ENCODE measurements around the gene PTPN9.
"Not testable (repeated sequence)": the region's sequence is repeated elsewhere in the genome, so short reads cannot be mapped to it uniquely, and the experiment has no call there.

Gene PTPN9

GRCh38 chr15:75582943-75583342 lies 3.8 kb upstream of the PTPN9 start:
- not testable (repeated sequence) for DNase-seq (ENCODE audit: low spot score)

GRCh38 chr15:75578173-75578947 lies 755 bp downstream of the PTPN9 start:
- DNase-seq (ENCODE audit: low spot score) = peak; percentile 25

GRCh38 chr15:75577401-75578172 lies 1.5 kb downstream of the PTPN9 start:
- peak; percentile 52 for DNase-seq (ENCODE audit: low spot score)

DNA sequence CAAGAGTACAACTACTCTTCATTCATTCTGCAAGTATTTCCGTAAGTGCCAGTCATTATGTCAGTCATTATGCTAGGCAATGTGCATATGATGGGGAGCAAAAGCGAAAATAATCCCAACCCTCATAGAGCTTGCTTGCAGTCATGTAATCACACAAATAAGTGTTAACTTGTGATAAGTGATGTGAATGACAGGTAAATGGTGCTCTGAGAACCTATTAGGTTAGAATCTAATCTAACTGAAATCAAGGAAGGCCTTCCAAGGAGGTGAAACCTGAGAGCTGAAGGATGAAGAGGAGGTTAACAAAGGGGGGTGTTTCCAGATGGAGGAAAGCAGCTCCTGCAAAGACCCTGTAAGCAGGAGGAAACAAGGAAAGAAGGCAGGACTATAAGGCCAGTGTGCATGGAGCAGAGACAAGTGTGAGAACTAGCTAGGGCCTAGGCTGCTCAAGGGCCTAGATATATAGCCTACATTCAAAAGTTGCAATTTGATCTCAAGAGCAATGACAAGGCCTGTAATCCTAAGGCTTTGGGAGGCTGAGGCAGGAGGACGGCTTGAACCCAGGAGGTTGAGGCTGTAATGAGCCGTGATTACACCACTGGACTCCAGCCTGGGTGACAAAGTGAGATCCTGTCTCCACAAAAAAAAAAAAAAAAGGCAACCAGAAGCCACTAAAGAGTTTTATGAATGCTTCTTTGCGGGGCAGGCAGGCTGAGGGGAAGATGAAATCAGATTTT lies 5.3 kb downstream of the PTPN9 start:
- no peak for DNase-seq (ENCODE audit: low spot score)

DNA sequence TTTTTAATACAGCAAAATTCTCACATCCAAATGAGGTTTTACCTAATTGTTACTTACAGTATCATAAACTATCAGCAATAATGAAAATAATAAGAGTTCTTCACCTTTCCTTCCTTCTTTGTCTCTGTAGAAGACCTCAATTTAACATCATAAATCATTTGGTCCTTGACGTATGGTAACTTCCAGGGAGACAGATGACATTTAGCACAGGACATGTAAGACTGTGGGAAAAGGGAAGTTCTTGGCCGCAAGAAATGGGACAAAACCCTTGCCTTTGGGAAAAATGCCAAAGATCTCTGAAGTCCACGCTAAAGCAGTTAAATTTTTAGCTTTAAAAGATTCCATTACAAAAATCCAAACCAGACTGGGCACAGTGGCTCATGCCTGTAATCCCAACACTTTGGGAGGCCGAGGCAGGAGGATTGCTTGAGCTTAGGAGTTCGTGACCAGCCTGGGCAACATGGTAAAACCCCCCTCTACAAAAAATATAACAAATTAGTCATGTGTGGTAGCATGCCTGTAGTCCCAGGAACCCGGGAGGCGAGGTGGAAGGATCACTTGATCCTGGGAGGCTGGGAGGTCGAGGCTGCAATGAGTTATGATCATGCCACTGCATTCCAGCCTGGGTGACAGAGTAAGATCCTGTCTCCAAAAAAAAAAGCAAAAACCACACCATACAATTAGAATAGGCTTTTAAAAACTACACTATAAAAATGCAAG lies 8.8 kb downstream of the PTPN9 start:
- DNase-seq (ENCODE audit: low spot score) = no peak

GRCh38 chr15:75565062-75565970 lies 13.8 kb downstream of the PTPN9 start:
- DNase-seq (ENCODE audit: low spot score) = no peak

DNA sequence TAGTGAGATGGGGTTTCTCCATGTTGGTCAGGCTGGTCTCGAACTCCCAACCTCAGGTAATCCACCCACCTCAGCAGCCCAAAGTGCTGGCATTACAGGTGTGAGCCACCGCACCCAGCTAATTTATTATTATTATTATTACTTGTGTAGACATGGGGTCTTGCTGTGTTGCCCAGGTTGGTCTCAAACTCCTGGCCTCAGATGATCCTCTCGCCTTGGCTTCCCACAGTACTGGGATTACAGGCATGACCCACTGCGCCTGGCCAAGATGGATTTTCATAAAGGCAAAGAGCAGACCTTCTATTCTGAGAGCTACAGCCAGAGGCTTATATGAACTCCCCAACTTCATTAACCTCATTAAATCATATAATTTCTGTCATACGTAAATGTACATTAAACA lies 17.2 kb downstream of the PTPN9 start:
- no peak for DNase-seq (ENCODE audit: low spot score)

DNA sequence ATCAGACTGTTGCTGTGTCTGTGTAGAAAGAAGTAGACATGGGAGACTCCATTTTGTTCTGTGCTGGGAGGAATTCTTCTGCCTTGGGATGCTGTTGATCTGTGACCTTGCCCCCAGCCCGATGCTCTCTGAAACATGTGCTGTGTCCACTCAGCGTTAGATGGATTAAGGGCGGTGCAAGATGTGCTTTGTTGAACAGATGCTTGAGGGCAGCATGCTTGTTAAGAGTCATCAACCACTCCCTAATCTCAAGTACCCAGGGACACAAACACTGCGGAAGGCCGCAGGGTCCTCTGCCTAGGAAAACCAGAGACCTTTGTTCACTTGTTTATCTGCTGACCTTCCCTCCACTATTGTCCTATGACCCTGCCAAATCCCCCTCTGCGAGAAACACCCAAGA lies 19.8 kb downstream of the PTPN9 start:
- not testable (repeated sequence) for DNase-seq (ENCODE audit: low spot score)

GRCh38 chr15:75558955-75559354 lies 20.2 kb downstream of the PTPN9 start:
- not testable (repeated sequence) for DNase-seq (ENCODE audit: low spot score)

DNA sequence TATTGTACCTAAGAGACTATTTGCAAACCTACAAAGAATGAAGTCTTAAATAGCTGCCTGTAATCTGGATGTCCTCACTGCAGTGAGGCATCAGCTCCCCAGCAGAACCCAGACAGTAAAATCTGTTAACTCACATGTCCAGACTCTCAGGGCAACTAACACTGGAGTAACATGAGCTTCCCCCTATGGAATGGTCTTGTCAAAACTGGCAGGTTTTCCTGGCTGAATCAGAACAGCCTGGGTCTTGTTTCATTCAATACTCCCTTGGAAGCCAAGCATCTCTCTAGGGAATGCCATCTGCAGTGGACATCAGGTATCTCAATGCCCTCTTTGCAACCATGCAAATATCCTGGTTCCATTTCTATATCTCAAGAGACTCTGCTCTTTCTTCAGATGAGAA lies 24.4 kb downstream of the PTPN9 start:
- DNase-seq (ENCODE audit: low spot score) = no peak

GRCh38 chr15:75553659-75554058 lies 25.5 kb downstream of the PTPN9 start:
- no peak for DNase-seq (ENCODE audit: low spot score)

DNA sequence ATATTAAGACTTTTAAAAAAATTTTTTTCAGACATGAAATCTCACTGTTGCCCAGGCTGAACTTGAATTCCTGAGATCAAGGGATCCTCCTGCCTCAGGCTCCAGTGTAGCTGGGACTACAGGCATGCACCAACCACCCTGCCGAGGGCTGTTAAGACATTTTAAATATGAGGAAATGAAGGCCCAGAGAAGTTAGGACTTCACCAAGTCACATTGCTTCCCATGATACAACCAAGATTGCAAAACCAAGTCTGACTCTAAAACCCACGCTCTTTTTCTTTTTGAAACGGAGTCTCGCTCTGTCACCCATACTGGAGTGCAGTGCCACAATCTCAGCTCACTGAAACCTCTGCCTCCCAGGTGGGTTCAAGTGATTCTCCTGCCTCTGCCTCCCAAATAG lies 28.0 kb downstream of the PTPN9 start:
- DNase-seq (ENCODE audit: low spot score) = no peak

GRCh38 chr15:75545064-75545463 lies 34.1 kb downstream of the PTPN9 start:
- no peak for DNase-seq (ENCODE audit: low spot score)

DNA sequence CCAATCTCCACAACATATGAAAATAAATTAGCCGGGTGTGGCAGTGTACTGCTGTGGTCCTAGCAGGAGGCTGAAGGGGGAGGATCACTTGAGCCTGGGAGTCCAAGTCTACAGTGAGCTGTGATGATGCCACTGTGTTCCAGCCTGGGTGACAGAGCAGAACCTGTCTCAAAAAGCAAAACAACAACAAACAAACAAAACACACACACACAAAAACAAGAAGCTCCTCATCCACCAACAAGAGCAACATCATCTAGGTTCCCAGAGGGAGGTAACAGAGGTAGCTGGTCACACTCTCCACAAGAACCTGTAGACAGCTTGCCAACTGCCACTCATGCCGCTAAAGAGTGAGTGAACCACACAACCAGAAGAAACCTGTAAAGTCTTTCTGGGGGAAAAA lies 34.8 kb downstream of the PTPN9 start:
- no peak for DNase-seq (ENCODE audit: low spot score)

DNA sequence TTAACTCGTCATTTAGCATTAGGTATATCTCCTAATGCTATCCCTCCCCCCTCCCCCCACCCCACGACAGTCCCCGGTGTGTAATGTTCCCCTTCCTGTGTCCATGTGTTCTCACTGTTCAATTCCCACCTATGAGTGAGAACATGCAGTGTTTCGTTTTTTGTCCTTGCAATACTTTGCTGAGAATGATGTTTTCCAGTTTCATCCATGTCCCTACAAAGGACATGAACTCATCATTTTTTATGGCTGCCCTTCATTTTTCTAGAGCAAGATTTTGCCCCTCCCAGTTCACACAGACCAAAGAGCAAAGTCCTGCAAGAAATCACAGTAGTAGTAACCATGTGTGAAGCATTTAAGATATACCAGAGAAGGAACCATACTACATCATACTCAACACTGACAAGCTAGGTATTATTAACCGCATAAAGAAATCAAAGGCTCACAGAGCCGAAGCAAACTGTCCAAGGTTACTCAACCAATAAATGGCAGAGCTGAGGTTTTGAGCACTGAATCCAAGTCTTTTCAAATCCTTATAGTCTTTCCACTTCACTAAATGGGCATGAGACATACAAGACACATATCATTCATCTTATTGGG lies 36.1 kb downstream of the PTPN9 start:
- DNase-seq (ENCODE audit: low spot score) = not testable (repeated sequence)

- no peak for DNase-seq (ENCODE audit: low spot score)
These were observed 36.7 kb downstream of the PTPN9 start for GRCh38 chr15:75542386-75542797.

- DNase-seq (ENCODE audit: low spot score) = no peak
These were observed 40.7 kb downstream of the PTPN9 start for GRCh38 chr15:75538376-75538775.

DNA sequence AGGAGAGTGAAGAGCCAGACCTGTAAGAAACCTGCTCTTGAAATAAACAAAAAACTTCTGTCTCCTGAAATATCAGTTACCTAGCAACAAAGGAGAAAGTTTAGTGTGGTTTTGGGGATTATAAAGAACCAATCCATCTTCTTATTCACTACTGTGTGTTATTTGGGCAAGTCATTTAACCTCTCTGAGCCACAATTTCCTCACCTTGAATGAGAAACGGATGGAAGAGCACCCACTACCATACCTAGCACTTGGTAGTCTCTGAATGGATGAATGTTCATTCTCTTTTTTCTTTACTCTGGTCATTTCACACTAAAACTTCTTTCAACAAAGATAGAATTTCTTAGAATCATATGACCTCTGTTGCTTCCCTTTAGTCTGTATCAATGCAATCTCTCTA lies 45.2 kb downstream of the PTPN9 start:
- no peak for DNase-seq (ENCODE audit: low spot score)

GRCh38 chr15:75532413-75533250 lies 46.5 kb downstream of the PTPN9 start:
- peak; percentile 73 for DNase-seq (ENCODE audit: low spot score)

DNA sequence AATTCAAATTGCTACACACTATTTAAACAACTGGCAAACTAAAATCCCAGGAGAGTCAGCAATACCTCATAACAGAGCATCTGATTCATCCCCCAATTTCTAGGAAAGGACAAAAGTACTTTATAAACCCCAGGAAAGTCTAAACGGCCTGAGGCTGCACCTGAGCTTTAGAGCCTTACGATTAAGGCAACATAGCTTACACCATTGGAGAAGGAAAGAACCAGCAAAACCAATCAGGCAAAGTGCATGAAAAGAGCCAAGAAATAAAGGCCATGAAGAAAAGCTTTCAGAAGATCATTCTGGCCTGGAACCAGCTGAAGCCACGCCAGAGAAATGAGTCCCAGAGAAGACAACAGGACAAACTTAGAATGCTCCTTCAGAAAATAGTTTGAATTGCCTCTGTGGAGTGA lies 48.1 kb downstream of the PTPN9 start:
- no peak for DNase-seq (ENCODE audit: low spot score)
